ENCODE results near the gene PHC2.

The PHC2 gene

DNA sequence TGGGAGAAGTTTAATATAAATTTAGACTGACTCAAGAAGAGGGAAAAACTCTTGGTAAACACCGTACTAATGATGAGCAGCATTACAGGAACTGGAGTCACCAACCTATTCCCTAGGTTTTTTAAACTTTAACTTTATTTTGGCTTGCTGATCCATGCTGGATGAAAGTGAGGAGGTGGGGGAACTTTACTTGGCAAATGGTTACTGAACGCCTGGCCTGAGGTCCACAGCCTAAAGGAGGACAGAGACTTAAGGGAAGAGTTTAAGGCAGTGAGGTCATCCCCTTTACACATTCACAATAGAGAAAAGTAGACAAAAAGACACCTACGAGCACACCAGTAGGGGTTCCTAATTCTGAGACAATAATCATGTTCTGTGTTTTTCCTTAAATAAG, 84.4 kb downstream of the PHC2 start:
- no peak for DNase-seq

DNA sequence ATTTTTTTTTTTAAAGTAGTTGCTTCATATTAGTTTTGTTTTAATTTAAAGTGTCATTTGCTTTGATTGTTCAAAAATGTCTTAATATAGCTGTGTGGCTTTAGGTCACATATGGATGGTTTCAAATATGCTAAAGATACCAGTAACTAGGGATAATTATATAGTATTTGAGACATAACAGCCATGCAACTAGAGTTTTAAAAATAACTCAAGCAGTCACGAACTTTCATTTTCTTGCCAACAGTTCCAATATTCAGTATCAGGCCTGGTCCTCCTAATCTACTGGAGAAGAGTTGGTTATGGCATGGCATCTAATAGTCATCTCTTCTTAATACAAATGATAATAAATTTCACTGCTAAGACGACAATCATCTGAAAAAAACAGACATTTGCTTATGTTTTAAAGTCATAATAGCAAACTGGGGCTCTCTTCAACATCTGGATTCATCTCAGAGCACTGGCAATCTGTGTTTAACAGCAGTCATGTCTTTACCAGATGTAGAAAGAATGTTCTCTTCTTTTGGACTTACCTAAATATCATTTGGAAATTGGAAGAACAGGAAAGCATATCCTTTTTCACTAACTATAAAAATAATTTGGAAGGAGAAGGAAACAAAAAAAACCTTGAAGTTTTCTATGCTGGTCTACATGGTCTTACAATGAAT, 85.9 kb downstream of the PHC2 start:
- no peak for DNase-seq

DNA sequence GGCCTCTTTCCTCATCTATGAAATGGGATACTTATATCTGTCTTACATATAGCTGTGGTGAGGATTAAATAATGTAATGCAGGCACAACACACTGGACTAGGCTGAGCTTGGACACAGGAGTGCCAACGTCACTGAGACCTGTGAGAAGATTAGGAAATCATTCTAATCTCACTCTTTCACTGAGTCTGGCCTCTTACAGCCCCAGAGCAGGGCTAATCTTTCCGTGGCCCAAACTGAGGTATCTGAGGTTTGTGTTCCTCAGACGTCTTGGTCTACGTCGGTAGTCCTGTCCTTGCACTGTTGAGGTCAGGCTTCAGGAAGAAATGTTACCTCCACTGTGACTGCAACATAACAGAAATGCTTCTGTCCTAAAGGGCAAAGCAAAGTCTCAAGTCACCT, 87.4 kb downstream of the PHC2 start:
- no peak for DNase-seq

GRCh38 chr1:33342041-33342723, 88.7 kb downstream of the PHC2 start:
- peak; percentile 30 for DNase-seq

GRCh38 chr1:33341190-33341589, 89.7 kb downstream of the PHC2 start:
- no peak for DNase-seq

GRCh38 chr1:33339413-33339812, 91.5 kb downstream of the PHC2 start:
- no peak for DNase-seq

DNA sequence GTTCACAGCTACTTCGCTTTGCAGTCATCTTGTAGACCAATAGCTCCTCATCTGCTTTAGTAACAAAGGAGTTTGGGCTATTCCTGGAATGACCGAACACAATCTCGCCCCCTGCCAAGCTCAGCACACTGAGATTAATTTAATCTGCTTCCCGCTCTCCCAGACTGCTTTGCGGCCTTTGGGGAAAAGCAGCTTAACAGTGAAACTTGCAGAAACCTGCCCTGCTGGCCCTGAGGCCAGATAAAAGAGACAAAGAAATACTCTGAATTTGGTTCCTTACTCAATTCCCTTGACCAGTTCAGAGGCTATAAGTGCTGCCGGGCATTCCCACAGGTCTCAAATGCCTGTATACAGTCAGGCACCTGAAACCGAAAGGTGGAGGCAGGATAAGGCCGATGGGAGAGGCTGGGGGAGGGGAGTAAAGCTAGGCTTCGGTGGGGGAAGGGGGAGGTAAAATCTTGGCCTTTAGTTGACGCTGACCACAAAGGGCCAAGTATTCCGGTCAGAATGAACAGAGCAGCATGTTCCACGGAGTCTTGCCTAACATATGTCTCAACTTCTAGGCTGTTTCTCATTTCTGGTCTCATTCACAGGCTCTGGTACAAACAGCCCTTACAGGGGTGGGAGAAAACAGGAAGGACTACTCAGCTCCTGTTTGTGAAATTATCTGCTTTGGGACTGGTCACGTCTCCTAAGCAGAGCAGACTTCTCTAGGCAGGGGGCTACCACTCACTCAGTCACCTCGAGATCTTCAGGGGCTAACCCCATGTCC, 92.3 kb downstream of the PHC2 start:
- DNase-seq: no peak

GRCh38 chr1:33338048-33338439, 92.9 kb downstream of the PHC2 start:
- DNase-seq: no peak

DNA sequence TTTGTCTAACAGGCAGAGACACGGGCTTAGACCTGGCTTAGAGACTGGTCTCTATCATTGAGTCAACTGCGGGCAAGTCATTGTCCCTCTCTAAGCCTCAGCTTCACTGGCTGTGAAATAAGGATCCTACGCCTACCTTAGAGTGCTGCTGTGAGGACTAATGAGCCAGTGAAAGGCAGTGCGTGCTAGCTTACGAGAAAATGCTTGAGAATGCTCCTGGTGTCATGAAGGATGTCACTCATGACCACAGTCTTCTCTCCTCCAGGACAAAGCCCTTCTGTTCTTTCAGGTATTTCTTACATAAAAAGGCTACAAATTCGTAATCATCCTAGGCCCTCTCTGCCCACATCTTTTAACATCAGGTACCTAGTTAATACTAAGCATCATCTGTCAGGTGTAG, 93.5 kb downstream of the PHC2 start:
- DNase-seq: no peak

DNA sequence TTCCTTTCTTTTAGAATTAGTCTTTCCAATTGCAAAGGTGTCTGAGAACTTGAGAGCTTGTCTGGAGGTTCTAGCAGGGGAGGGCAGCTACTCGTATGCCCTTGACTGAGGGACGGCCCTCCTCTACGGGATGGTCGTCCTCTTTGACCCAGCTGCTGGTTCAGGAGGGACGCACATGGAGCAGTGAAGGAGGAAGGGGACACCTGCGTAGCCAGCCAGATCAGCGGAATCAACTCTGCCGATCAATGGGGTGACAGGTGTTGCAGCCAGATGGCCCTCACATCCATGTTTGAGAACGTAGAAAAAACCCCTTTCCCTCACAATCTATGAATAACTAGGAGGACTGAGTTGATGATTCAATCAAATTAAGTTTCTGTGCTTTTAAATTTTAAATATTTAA, 94.3 kb downstream of the PHC2 start:
- DNase-seq: no peak

GRCh38 chr1:33335020-33335419, 95.9 kb downstream of the PHC2 start:
- no peak for DNase-seq

DNA sequence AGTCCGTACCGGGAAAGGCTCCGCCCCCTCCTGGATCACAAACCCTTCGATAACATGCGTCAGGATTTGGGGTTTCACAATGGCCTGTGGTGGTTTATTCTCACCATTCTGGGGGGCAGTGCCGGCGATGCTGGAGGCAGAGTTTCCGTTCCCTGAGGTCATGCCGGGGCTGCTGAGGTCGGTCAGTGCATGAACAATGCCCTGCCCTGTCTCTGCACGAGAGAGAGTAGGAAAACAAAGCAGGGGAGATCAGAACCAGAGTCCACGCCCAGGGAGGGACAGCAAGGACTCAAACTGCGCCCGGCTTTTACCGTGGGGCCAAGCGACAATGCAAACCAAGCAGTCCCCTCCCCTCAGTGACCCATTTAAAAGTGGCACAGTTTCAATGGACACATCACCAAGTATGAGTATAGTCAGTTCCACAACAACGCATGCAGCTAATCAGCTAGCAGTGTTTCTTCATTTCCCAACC, 96.8 kb downstream of the PHC2 start:
- DNase-seq: no peak

GRCh38 chr1:33332881-33333280, 98.0 kb downstream of the PHC2 start:
- no peak for DNase-seq

- DNase-seq: no peak
Observed at GRCh38 chr1:33332357-33332789, 98.5 kb downstream of the PHC2 start.

DNA sequence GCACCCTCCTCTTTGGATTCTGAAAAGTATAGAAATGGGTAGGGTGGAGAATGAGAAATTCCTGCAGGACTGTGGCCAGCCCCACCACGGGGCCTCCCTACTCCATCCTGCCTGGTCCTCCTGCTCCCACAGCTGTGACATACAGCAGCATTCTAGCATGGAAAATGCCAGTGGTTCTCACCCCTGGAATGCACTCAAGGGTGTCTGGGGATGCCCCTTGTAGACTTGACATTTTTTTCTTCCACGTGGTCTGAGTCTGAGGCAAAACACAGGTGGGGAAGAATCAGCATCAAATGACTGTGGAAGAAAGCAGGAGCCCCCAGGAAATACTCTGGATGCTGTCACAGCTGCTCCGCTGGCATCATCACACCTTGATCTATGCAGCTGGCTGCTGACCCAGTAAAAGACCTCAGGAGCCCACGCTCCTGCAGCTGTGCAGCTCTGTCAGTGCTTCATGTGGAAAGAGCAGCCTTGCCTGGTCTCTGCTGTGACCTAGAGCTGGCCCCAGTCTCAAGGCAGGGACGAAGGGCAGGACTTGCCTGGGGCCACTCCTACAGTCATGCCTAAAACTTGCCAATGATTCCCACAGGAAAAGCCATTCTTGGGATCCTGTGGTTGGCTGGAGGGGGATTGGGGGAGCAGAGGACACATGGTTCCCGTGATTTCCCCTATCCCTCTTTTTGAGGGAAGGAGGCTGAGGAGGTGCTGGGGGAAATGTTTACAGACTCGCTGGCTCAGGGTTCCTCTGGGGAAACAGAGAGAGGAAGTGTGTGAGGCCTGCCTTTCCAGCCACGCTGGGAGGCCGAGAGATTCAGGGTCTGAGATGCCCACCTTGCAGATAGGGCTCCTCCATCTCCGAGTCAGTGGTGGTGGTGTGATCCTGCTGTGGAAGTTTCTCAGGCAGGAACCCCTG, 99.2 kb downstream of the PHC2 start:
- DNase-seq: no peak

DNA sequence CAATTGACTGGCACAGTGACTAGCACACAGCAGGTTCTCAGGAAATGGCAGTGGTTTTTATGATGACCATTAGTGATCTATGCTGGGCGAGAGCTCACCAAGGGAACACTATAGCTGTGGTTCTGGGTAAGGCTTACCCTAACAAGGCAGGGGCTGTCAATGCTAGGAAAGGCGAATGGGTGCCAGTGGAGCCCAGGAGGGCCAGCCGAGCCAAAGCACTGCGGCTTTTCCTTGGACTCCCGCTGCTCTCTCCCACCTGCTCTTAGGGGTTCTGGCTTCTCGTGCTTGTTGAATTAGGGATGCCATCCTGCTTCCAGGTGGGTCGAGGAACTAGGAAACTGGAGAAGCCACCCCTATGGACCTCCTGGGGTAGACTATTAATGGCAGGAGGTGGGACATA, 100.0 kb downstream of the PHC2 start:
- no peak for DNase-seq

DNA sequence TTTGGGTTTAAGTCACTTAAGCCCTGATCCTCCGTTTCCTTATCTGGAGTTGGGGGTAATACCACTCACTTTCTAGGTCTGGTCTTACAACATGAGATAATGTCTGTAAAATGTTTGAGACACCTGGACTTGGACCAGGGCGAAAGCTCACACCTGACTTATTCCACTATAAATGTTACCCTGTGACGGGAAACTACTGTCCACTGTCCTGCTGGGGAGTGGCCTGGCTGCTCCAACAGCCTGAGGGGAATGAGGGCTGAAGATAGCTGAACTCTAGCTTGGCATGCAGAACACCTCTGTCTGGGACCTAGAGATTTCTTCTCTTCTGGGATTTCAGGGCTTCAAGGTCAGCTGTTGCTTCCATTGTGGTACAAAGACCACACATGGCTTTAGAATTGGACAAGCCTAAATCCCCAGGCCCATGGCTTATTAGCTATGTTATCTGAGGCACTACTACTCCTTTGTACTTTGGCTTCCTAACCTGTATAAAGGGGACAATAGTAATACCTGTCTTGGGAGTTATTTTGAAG, 100.5 kb downstream of the PHC2 start:
- DNase-seq: no peak

DNA sequence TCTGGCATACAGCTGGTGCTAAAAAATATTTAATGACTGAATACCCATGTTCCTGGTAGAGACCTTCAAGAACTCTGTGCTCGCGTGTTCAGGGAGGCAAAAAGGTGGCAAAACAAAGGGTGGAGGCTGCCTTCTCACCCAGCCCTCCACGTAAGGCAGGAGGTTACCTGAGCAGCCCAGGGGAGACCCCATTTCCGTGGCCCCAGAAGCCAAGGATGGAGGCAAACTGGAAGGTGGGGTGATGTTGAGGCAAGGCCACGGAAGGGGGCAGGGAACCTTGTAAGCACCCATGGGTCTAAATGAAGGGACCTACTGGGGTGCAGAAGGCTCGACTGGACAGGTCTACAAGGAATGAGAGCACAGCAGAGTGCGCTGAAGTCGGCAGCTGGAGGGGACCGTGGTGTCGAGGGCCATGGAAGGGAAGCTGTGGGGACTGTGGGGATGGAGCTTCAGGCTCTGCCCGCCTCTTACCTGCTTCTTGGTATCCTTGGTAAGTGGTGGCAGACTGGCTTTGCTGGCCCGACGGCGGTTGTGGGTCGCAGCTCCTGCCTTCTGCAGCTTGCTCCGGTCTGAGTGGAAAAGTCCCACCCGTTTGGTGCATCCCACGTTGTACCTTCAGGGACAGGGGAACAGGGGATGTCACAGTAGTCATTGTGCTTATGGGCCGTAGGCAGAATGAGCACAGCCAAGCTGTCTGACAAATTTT, 101.1 kb downstream of the PHC2 start:
- DNase-seq: no peak

- DNase-seq: no peak
Observed at GRCh38 chr1:33328817-33329216, 102.1 kb downstream of the PHC2 start.

GRCh38 chr1:33327587-33328325, 103.1 kb downstream of the PHC2 start:
- no peak for DNase-seq

DNA sequence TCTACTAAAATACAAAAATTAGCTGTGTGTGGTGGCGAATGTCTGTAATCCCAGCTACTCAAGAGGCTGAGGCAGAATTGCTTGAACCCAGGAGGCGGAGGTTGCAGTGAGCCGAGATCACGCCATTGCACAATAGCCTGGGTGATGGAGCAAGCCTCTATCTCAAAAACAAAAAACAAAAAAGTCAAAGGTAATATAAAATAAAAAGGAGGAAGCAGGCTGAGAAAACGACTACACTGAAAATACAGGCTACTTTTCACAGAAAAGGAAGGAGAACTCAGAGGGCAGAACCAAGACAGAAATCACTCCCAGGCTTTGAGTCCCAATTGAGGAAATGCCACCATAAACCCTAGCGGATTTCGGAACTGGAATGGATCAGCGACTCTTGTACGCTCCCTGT, 104.1 kb downstream of the PHC2 start:
- DNase-seq: no peak
